Gastrocnemius medialis (tissue), 4 donors: Measurements from ENCODE around the gene SFXN1.

Experiments used
- POLR2A ChIP-seq, 2 donors: fragments of 450-650 bp; IDR thresholded peaks; one replicate each; pipeline ENCODE4 v1.6.1; 2017; ENCODE audit warnings: antibody characterized with exemption in 2 of 2, mild to moderate bottlenecking in 2 of 2, moderate library complexity in 2 of 2
- TF ChIP-seq, protein P1 (sequence below), 5 experiments: fragments of 450-650 bp in 3 of 5; fragments of 200-600 bp in 2 of 5; sonication (generic) in 2 of 5; IDR thresholded peaks in 4 of 5; conservative IDR thresholded peaks in 1 of 5; 1 replicate in 4 of 5; 2 replicates in 1 of 5; pipeline ENCODE4 v1.5.1; 2016 to 2019; ENCODE audit warnings: antibody characterized with exemption in 5 of 5, mild to moderate bottlenecking in 3 of 5, moderate library complexity in 3 of 5

DNA sequence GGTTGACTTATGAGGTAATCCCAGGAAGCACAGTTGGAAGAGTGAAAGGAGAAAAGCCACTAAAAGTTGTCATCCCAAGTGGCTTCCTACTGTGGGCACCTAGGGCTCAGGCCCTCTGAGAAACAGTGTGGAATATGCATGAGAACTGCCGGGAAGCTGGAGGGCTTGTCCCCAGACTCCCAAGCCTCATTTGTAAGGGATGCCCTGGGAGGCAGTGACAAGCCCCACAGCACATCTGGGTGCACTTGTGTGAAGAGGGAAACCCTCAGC lies 64.5 kb downstream of the SFXN1 start:
- TF ChIP-seq, protein P1, sequence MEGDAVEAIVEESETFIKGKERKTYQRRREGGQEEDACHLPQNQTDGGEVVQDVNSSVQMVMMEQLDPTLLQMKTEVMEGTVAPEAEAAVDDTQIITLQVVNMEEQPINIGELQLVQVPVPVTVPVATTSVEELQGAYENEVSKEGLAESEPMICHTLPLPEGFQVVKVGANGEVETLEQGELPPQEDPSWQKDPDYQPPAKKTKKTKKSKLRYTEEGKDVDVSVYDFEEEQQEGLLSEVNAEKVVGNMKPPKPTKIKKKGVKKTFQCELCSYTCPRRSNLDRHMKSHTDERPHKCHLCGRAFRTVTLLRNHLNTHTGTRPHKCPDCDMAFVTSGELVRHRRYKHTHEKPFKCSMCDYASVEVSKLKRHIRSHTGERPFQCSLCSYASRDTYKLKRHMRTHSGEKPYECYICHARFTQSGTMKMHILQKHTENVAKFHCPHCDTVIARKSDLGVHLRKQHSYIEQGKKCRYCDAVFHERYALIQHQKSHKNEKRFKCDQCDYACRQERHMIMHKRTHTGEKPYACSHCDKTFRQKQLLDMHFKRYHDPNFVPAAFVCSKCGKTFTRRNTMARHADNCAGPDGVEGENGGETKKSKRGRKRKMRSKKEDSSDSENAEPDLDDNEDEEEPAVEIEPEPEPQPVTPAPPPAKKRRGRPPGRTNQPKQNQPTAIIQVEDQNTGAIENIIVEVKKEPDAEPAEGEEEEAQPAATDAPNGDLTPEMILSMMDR (IDR thresholded peaks at IDR 0.05 in 4 of 5, conservative IDR thresholded peaks at IDR 0.05 in 1 of 5), result no peak
- TF ChIP-seq POLR2A (IDR thresholded peaks at IDR 0.05), result no peak
